OCI-LY3 (cell line): ENCODE measurements around the gene PHF3.

Source experiments
- EZH2phosphoT487 ChIP-seq: fragments of 200-600 bp; shearing (Covaris generic); IDR thresholded peaks from 2 replicates; pipeline ENCODE4 v1.6.1; 2018; ENCODE audit warnings: antibody characterized with exemption, mixed run types, low read depth
- TF ChIP-seq, protein P1 (sequence below): fragments of 200-600, 300-600 bp; sonication (generic); IDR thresholded peaks from 2 replicates; pipeline ENCODE4 v1.5.1; 2014; ENCODE audit warnings: antibody characterized with exemption, low read length, low read depth

DNA sequence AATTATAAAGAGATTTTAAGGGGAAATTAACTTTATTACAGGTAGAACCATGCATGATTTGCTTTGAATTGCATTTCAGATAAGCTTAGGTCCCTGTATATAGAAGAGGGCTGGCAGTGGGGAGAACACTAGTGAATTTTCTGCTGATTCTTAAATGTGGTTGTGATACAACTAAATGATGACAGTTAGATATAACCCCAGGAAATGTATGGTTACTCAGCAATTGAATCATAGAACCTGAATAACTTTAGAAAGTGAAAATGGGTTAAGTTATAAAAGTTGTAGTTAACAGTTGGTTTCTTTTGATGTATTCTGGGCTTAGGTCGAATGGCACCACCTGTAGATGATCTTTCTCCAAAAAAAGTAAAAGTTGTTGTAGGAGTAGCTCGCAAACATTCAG, 70.1 kb downstream of the PHF3 start:
- no peak for TF ChIP-seq EZH2phosphoT487
- TF ChIP-seq, protein P1, sequence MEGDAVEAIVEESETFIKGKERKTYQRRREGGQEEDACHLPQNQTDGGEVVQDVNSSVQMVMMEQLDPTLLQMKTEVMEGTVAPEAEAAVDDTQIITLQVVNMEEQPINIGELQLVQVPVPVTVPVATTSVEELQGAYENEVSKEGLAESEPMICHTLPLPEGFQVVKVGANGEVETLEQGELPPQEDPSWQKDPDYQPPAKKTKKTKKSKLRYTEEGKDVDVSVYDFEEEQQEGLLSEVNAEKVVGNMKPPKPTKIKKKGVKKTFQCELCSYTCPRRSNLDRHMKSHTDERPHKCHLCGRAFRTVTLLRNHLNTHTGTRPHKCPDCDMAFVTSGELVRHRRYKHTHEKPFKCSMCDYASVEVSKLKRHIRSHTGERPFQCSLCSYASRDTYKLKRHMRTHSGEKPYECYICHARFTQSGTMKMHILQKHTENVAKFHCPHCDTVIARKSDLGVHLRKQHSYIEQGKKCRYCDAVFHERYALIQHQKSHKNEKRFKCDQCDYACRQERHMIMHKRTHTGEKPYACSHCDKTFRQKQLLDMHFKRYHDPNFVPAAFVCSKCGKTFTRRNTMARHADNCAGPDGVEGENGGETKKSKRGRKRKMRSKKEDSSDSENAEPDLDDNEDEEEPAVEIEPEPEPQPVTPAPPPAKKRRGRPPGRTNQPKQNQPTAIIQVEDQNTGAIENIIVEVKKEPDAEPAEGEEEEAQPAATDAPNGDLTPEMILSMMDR = no peak
